GM12874 (cell line): ENCODE results near the gene JMJD1C.

Experiments used
- TF ChIP-seq, protein P1 (sequence below): IDR thresholded peaks from 2 replicates; pipeline ENCODE4 v1.5.1; 2011; ENCODE audit warnings: low read depth, mild to moderate bottlenecking, control low read depth, low read length, moderate library complexity; ENCODE audit not compliant: insufficient read depth

JMJD1C gene

DNA sequence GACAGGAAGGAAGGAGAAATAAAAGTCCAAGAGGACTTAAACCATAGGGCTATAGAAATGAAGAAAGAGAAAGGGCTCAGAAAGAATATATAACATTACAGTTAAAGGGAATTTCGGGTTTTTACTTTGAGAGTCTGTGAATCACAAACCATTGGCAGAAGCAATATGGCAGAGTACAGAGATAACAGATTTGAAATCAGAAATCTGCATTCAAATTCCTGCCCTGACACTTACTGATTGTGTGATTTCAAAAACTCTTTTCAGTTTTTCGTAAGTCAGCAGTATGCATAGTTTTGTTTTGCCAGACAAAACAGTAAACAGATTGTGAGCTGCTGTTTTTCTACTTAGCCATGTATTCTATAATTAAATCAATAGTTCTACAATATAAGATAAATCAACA, 8.2 kb downstream of the JMJD1C start:
- TF ChIP-seq, protein P1, sequence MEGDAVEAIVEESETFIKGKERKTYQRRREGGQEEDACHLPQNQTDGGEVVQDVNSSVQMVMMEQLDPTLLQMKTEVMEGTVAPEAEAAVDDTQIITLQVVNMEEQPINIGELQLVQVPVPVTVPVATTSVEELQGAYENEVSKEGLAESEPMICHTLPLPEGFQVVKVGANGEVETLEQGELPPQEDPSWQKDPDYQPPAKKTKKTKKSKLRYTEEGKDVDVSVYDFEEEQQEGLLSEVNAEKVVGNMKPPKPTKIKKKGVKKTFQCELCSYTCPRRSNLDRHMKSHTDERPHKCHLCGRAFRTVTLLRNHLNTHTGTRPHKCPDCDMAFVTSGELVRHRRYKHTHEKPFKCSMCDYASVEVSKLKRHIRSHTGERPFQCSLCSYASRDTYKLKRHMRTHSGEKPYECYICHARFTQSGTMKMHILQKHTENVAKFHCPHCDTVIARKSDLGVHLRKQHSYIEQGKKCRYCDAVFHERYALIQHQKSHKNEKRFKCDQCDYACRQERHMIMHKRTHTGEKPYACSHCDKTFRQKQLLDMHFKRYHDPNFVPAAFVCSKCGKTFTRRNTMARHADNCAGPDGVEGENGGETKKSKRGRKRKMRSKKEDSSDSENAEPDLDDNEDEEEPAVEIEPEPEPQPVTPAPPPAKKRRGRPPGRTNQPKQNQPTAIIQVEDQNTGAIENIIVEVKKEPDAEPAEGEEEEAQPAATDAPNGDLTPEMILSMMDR, result no peak

DNA sequence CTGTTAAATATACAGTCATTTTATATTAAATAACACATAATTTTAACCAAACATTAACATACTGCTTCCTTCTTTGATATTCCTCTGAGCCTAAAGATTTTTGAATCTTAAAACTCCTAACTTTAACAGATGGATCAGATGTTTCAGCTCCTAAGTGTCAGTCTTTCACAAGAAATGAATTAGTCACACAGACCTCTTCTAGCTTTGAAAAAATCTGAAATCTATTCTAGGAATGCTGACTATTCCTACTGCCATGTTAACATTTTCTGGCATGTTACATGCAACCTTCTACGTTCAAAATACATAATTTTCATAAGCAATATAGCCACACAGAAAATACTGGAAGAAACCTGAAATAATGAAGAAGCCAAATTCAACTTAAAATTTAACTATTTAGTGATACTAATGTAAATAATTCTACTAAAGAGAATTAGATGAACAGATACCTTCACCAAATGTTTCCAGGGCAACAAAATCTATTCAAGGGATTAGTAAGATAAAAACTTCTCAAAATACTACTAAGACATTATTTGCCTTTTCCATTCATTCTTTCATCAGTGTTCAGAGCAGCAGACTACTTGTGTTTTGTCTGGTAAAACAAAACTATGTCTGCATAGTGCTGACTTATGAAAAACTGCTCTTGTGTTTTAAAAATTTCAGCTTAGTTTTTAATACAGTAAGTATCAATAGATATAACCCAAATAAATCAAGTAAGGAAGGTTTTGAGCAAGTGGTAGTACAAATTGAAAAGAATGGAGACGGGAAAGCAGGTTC, 9.2 kb downstream of the JMJD1C start:
- TF ChIP-seq, protein P1, result no peak

DNA sequence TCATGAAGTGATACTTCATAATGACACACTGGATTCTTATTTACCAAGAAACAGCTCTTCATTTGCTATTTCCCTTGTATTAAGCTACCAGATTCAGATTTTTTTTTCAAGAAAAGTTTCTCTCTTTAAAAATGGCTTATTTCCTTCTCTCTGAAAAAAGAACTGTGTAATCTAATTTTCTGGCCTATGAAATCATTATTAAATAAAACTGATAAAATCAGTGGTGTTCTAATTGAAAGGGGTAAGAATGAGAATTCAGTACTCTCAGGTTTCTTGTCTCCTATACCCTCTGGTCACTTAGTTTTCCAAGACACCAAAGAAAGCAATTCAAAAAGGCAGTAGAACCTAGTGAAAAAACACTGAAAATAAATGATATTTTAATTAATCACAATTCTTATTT, 10.3 kb downstream of the JMJD1C start:
- TF ChIP-seq, protein P1, result no peak

DNA sequence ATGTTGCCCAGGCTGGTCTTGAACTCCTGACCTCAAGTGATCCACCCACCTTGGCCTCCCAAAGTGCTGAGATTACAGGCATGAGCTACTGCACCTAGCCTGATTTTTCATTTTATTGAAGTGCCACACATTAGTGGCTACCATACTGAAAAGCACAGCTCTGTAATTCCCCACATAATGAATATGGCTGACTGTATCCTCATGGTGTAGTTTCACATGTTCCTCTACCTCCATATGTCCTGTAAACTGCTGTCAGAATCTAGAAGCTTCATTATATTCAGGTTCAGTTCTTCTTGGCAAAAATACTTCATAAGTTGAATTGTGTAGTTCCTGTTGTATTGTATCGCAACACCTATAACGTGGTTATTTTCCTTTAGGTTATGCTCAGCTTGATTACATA, 11.1 kb downstream of the JMJD1C start:
- TF ChIP-seq, protein P1, result no peak

DNA sequence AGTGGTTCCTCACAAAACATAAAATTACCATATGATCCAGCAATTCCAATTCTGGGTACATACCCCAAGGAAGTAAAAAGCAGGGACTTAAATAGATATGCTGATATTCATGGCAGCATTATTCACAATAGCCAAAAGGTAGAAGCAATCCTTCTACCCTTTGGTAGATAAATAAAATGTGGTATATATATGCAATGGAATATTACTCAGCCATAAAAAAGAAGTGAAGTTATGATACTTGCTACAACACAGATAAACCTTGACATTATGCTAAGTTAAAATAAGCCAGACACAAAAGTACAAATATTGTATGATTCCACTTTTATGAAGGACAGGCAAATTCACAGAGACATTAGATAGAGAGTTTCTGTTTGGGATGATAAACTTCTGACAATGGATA, 13.3 kb downstream of the JMJD1C start:
- TF ChIP-seq, protein P1, result no peak

DNA sequence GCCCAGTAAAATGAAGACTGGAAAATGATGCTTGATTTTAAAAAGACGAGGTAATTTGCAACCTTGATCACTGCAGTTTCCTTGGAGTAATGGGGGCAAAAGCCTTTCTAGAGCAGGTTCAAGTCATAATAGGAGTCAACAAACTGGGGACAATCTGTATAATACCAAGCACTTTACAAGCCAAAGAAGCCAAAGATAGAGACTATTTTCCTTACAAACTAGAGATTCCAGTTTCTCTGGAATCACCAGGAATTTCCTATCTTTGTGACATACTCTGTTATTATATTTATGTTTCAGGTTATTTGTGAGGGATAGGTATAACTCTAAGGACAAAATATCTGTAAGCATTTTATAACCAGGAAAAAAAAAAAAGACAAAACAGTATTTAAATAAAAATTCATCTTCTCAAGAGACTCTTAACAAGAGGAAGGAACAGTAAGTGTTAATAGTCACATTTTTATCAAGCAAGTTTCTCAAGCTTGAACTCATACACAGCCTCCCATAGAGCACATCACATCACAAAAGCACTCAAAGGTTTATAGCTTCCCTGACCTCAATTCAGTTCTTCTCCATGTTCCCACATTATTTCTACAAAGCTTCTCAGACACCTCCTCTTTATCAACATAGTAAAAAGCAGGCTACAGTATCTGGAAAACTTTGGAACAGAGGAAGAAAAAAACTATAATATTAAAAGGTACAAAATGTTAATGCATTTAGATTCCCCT, 18.9 kb downstream of the JMJD1C start:
- TF ChIP-seq, protein P1, result no peak

DNA sequence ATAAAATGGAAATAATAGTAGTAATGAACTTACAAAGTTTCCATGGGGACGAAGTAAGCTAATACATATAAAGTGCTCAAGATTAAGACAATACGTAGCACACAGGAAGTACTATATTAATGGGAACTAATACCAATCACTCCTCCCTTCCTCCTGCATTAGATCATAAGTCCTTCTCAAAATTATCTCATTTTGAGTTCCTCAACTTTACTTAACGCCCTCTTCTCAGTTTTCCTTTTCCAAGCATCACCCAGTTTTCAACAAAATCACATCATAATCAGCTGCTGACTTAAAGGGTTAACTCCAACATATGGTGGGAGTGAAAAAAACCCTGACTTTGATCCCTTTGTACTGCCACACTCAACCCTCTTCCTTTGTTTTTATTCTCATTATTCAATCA, 24.4 kb downstream of the JMJD1C start:
- TF ChIP-seq, protein P1, result no peak
